BJ (cell line): Measurements from ENCODE around the gene LRIG1. TPM values are rescaled to one million over a fixed set of nuclear protein-coding genes. Genes with fewer than 3 reads are reported as not detected.

Experiments
- CTCF ChIA-PET: fragments of 350-600 bp; formaldehyde crosslinking; extraction: SDS; loops from one replicate; lab custom pipeline; 2021; ENCODE audit warnings: antibody characterized with exemption, inconsistent platforms; lab: Yijun Ruan, JAX
- POLR2A ChIA-PET: fragments of 300-600 bp; sonication (Branson Sonifier 250); formaldehyde crosslinking; extraction: SDS; loops from one replicate; lab custom pipeline; 2021; ENCODE audit warnings: antibody characterized with exemption; lab: Charles Lee
- DNase-seq: peaks from one replicate; pipeline ENCODE4 v3.0.0-alpha.2; 2011; ENCODE audit warnings: low read depth
- H3K27me3 ChIP-seq: 2 replicates; pipeline ENCODE4 v1.6.0; 2011; ENCODE audit warnings: low read length; ENCODE audit not compliant: control insufficient read depth, insufficient read depth
- H3K36me3 ChIP-seq: 2 replicates; pipeline ENCODE4 v1.5.1; 2011; ENCODE audit warnings: low read length; ENCODE audit not compliant: control insufficient read depth, insufficient read depth
- H3K4me3 ChIP-seq: 2 replicates; pipeline ENCODE4 v1.5.1; 2011; ENCODE audit warnings: low read depth, mild to moderate bottlenecking, control low read depth, low read length
- CTCF ChIP-seq: IDR thresholded peaks from 2 replicates; pipeline ENCODE4 v1.5.1; 2011; ENCODE audit warnings: low read depth, mild to moderate bottlenecking, control low read depth, inconsistent platforms, low read length, moderate library complexity; ENCODE audit not compliant: insufficient read depth
- polyA plus RNA-seq: library from polyadenylated mRNA; depleted of rRNA; stranded (reverse); fragments of >200 nt; gene quantifications from 2 replicates; pipeline ENCODE4 v1.2.3, GENCODE V29; 2011

The LRIG1 gene
- polyA plus RNA-seq, 1 experiment, result 13.0 TPM

DNA sequence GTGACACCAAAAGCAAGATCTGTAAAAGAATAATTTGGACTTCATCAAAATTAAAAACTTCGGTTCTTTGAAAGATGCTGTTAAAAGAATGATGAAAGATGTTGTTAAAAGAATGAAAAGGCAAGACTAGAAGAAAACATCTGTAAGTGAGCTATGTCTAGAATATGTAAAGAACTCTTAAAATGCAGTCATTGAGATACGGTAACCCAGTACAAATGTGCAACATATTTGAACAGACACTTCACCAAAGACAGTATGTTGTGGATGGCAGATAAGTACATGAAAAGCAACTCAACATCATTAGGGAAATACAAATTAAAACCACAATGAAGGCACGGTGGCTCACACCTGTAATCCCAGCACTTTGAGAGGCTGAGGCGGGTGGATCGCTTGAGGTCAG is 139.5 kb downstream of the LRIG1 start:
- Histone ChIP-seq H3K36me3 (no peaks in the 10 kb centered on the region), H3K4me3 (no peak overlapping the region), H3K27me3 (no peaks in the 10 kb centered on the region)
- ChIA-PET CTCF (no interaction called here), POLR2A (interaction anchor here (0.5 kb wide), 1 partner anchor 105 kb away, joined by 3 read pairs; no protein-coding TSS in a partner anchor)
- TF ChIP-seq CTCF, result no peak
- DNase-seq, result no peak

- H3K27me3 ChIP-seq, result no peaks in the 10 kb centered on the region
- H3K4me3 ChIP-seq, result no peak overlapping the region
- DNase-seq, result no peak
- ChIA-PET POLR2A (no interaction called here), CTCF (interaction anchor here (0.9 kb wide), 1 partner anchor 10 kb away, joined by 3 read pairs; no protein-coding TSS in a partner anchor)
- no peak for TF ChIP-seq CTCF
- H3K36me3 ChIP-seq, result no peaks in the 10 kb centered on the region
These were observed 144.8 kb downstream of the LRIG1 start for GRCh38 chr3:66355997-66356396.

- TF ChIP-seq CTCF, result no peak
- CTCF ChIA-PET, result no interaction called here
- no peaks in the 10 kb centered on the region for H3K36me3 ChIP-seq
These were observed 145.4 kb downstream of the LRIG1 start for GRCh38 chr3:66355394-66355793.

GRCh38 chr3:66354001-66354400 is 146.8 kb downstream of the LRIG1 start:
- CTCF ChIA-PET, result interaction anchor here (0.5 to 1.3 kb wide), 3 partner anchors 9 to 30 kb away, joined by 3 read pairs; no protein-coding TSS in a partner anchor
- Histone ChIP-seq H3K27me3 (no peaks in the 10 kb centered on the region), H3K4me3 (no peak overlapping the region), H3K36me3 (no peaks in the 10 kb centered on the region)
- POLR2A ChIA-PET, result interaction anchor here (0.7 kb wide), 1 partner anchor 481 kb away, joined by 3 read pairs; no protein-coding TSS in a partner anchor
- no peak for DNase-seq
- no peak for TF ChIP-seq CTCF

More at GRCh38 chr3:66355394-66355793, 145.4 kb downstream of the LRIG1 start:
- Histone ChIP-seq H3K27me3 (no peaks in the 10 kb centered on the region), H3K4me3 (no peak overlapping the region)
- POLR2A ChIA-PET, result no interaction called here
- DNase-seq, result no peak

- no peak for DNase-seq
- Histone ChIP-seq H3K36me3 (no peaks in the 10 kb centered on the region), H3K27me3 (no peaks in the 10 kb centered on the region), H3K4me3 (no peak overlapping the region)
- no peak for TF ChIP-seq CTCF
- ChIA-PET POLR2A (interaction anchor here (0.7 kb wide), 1 partner anchor 480 kb away, joined by 3 read pairs; no protein-coding TSS in a partner anchor), CTCF (interaction anchor here (0.7 to 1.3 kb wide), 3 partner anchors 8 to 469 kb away, joined by 3 to 4 read pairs (median 3); no protein-coding TSS in a partner anchor)
These were observed 147.3 kb downstream of the LRIG1 start for GRCh38 chr3:66353530-66353929.
